Immature natural killer cell (primary cell): ENCODE measurements around the gene SAMD4B. TPM values are rescaled to one million over a fixed set of nuclear protein-coding genes. Genes with fewer than 3 reads are reported as not detected.
A peak's percentile ranks its signal among the peaks of the same experiment; 100 is the strongest.
"Not testable (repeated sequence)": the region's sequence is repeated elsewhere in the genome, so short reads cannot be mapped to it uniquely, and the experiment has no call there.

ENCODE experiments used
- DNase-seq, 3 donors: peaks; one replicate each; pipeline ENCODE4 v3.0.0; 2022; ENCODE audit warnings: mixed read lengths in 1 of 3
- H3K27ac Mint-ChIP-seq, 6 donors: one replicate each; pipeline ENCODE4 v1.8.0; 2020; ENCODE audit warnings: mixed read lengths in 6 of 6, mild to moderate bottlenecking in 5 of 6, inconsistent platforms in 4 of 6, moderate library complexity in 3 of 6
- H3K27me3 Mint-ChIP-seq, 3 donors: one replicate each; pipeline ENCODE4 v1.8.0; 2020 to 2021; ENCODE audit warnings: low read depth in 3 of 3, mild to moderate bottlenecking in 3 of 3, mixed read lengths in 3 of 3, moderate library complexity in 3 of 3, inconsistent platforms in 1 of 3
- H3K36me3 Mint-ChIP-seq, 3 donors: one replicate each; pipeline ENCODE4 v1.8.0; 2020; ENCODE audit warnings: mixed read lengths in 3 of 3, inconsistent platforms in 2 of 3, mild to moderate bottlenecking in 2 of 3
- H3K4me1 Mint-ChIP-seq, 2 donors: one replicate each; pipeline ENCODE4 v1.8.0; 2020; ENCODE audit warnings: inconsistent platforms in 2 of 2, mild to moderate bottlenecking in 2 of 2, mixed read lengths in 2 of 2, moderate library complexity in 1 of 2
- H3K4me3 Mint-ChIP-seq, 5 donors: one replicate each; pipeline ENCODE4 v1.8.0; 2020; ENCODE audit warnings: mild to moderate bottlenecking in 5 of 5, mixed read lengths in 5 of 5, inconsistent platforms in 3 of 5, moderate library complexity in 3 of 5
- H3K9me3 Mint-ChIP-seq, 6 donors: one replicate each; pipeline ENCODE4 v1.8.0; 2020; ENCODE audit warnings: mild to moderate bottlenecking in 6 of 6, mixed read lengths in 6 of 6, inconsistent platforms in 4 of 6, moderate library complexity in 3 of 6
- polyA plus RNA-seq, 3 donors: library from polyadenylated mRNA; unstranded; fragments of 300-500 nt; fragmentation: Illumina TruSeq; gene quantifications; one replicate each; pipeline ENCODE4 v1.2.3, GENCODE V29; 2021

SAMD4B gene
- polyA plus RNA-seq, 3 donors from 2014 or later: 2.9 to 17.8 (median 3.9) TPM

- Mint-ChIP-seq H3K27ac (peak overlapping the region in 1 of 6 donors; percentile 46), H3K27me3 (peaks cover 0 to 4% (median 1%) of the 10 kb centered on the region in 3 donors), H3K9me3 (no peaks in the 10 kb centered on the region), H3K36me3 (peaks cover 7 to 19% (median 9%) of the 10 kb centered on the region in 3 donors), H3K4me3 (no peak overlapping the region), H3K4me1 (peaks cover 15 to 27% of the 10 kb centered on the region in 2 donors)
- no peak for DNase-seq
These were observed 37.3 kb upstream of the SAMD4B start for GRCh38 chr19:39304701-39305571.

- H3K27ac Mint-ChIP-seq: peak overlapping the region in 2 of 6 donors; percentile 19 to 47
These were observed 36.1 kb upstream of the SAMD4B start for GRCh38 chr19:39306075-39306474.

GRCh38 chr19:39307046-39307821, 35.0 kb upstream of the SAMD4B start:
- Mint-ChIP-seq H3K4me3 (no peak overlapping the region), H3K36me3 (peaks cover 7 to 40% (median 14%) of the 10 kb centered on the region in 3 donors), H3K27me3 (peaks cover 0 to 2% (median 0%) of the 10 kb centered on the region in 3 donors), H3K9me3 (no peaks in the 10 kb centered on the region), H3K4me1 (peaks cover 17 to 24% of the 10 kb centered on the region in 2 donors), H3K27ac (peak overlapping the region in 1 of 6 donors; percentile 53)
- DNase-seq: no peak

More at GRCh38 chr19:39306075-39306474, 36.1 kb upstream of the SAMD4B start:
- Mint-ChIP-seq H3K27me3 (peaks cover 0 to 2% (median 0%) of the 10 kb centered on the region in 3 donors), H3K9me3 (no peaks in the 10 kb centered on the region), H3K4me3 (no peak overlapping the region), H3K4me1 (peaks cover 14 to 26% of the 10 kb centered on the region in 2 donors), H3K36me3 (peaks cover 7 to 28% (median 9%) of the 10 kb centered on the region in 3 donors)
- no peak for DNase-seq

- Mint-ChIP-seq H3K36me3 (peaks cover 10 to 45% (median 18%) of the 10 kb centered on the region in 3 donors), H3K9me3 (no peaks in the 10 kb centered on the region)
These were observed 34.2 kb upstream of the SAMD4B start for GRCh38 chr19:39307822-39308530.

GRCh38 chr19:39308531-39309304, 33.5 kb upstream of the SAMD4B start:
- no peak overlapping the region for H3K4me3 Mint-ChIP-seq
- peaks cover 13 to 49% (median 22%) of the 10 kb centered on the region in 3 donors for H3K36me3 Mint-ChIP-seq
- H3K9me3 Mint-ChIP-seq: no peaks in the 10 kb centered on the region
- H3K27me3 Mint-ChIP-seq: peaks cover 0 to 2% (median 0%) of the 10 kb centered on the region in 3 donors
- peaks cover 19 to 22% of the 10 kb centered on the region in 2 donors for H3K4me1 Mint-ChIP-seq
- H3K27ac Mint-ChIP-seq: peak overlapping the region in 2 of 6 donors; percentile 35 to 78
- no peak for DNase-seq

More at GRCh38 chr19:39307822-39308530, 34.2 kb upstream of the SAMD4B start:
- peak overlapping the region in 1 of 5 donors; percentile 21 for H3K4me3 Mint-ChIP-seq
- peaks cover 19 to 22% of the 10 kb centered on the region in 2 donors for H3K4me1 Mint-ChIP-seq
- H3K27ac Mint-ChIP-seq: no peak overlapping the region
- peak in 1 of 3 donors; percentile 22 for DNase-seq
- H3K27me3 Mint-ChIP-seq: peaks cover 0 to 2% (median 0%) of the 10 kb centered on the region in 3 donors

GRCh38 chr19:39309305-39309670, 32.9 kb upstream of the SAMD4B start:
- H3K4me3 Mint-ChIP-seq, H3K27me3 Mint-ChIP-seq, H3K9me3 Mint-ChIP-seq, DNase-seq: not testable (repeated sequence)
- H3K36me3 Mint-ChIP-seq: peaks cover 13 to 49% (median 22%) of the 10 kb centered on the region in 3 donors
- H3K27ac Mint-ChIP-seq: peak overlapping the region in 2 of 6 donors; percentile 39 to 55
- peaks cover 19 to 22% of the 10 kb centered on the region in 2 donors for H3K4me1 Mint-ChIP-seq

- no peak for DNase-seq
- no peak overlapping the region for H3K4me3 Mint-ChIP-seq
- peaks cover 19 to 22% of the 10 kb centered on the region in 2 donors for H3K4me1 Mint-ChIP-seq
- peaks cover 0 to 2% (median 0%) of the 10 kb centered on the region in 3 donors for H3K27me3 Mint-ChIP-seq
- peaks cover 14 to 50% (median 22%) of the 10 kb centered on the region in 3 donors for H3K36me3 Mint-ChIP-seq
- peak overlapping the region in 5 of 6 donors; percentile 19 to 80 (median 45) for H3K27ac Mint-ChIP-seq
- no peaks in the 10 kb centered on the region for H3K9me3 Mint-ChIP-seq
These were observed 31.5 kb upstream of the SAMD4B start for GRCh38 chr19:39310558-39311311.

- H3K4me3 Mint-ChIP-seq: no peak overlapping the region
- no peaks in the 10 kb centered on the region for H3K9me3 Mint-ChIP-seq
- DNase-seq: no peak
- H3K27ac Mint-ChIP-seq: no peak overlapping the region
- H3K27me3 Mint-ChIP-seq: peaks cover 0 to 3% (median 0%) of the 10 kb centered on the region in 3 donors
- peaks cover 13 to 40% (median 20%) of the 10 kb centered on the region in 3 donors for H3K36me3 Mint-ChIP-seq
- H3K4me1 Mint-ChIP-seq: peaks cover 28 to 32% of the 10 kb centered on the region in 2 donors
These were observed 28.0 kb upstream of the SAMD4B start for GRCh38 chr19:39314016-39314728.

- no peak for DNase-seq
- Mint-ChIP-seq H3K27ac (peak overlapping the region in 2 of 6 donors; percentile 1 to 55), H3K36me3 (peaks cover 13 to 32% (median 20%) of the 10 kb centered on the region in 3 donors), H3K4me3 (no peak overlapping the region), H3K9me3 (no peaks in the 10 kb centered on the region), H3K4me1 (peaks cover 35 to 36% of the 10 kb centered on the region in 2 donors), H3K27me3 (peaks cover 2 to 10% (median 6%) of the 10 kb centered on the region in 3 donors)
These were observed 26.3 kb upstream of the SAMD4B start for GRCh38 chr19:39315933-39316332.

- Mint-ChIP-seq H3K9me3 (no peaks in the 10 kb centered on the region), H3K27ac (peak overlapping the region in 3 of 6 donors; percentile 12 to 27 (median 15)), H3K36me3 (peaks cover 13 to 23% (median 15%) of the 10 kb centered on the region in 3 donors), H3K4me1 (peaks cover 36 to 37% of the 10 kb centered on the region in 2 donors), H3K27me3 (peaks cover 6 to 16% (median 12%) of the 10 kb centered on the region in 3 donors), H3K4me3 (no peak overlapping the region)
- DNase-seq: no peak
These were observed 25.4 kb upstream of the SAMD4B start for GRCh38 chr19:39316627-39317321.

- DNase-seq: no peak
- Mint-ChIP-seq H3K36me3 (peaks cover 13 to 17% (median 15%) of the 10 kb centered on the region in 3 donors), H3K4me1 (peaks cover 37 to 40% of the 10 kb centered on the region in 2 donors), H3K9me3 (no peaks in the 10 kb centered on the region), H3K27me3 (peaks cover 6 to 16% (median 12%) of the 10 kb centered on the region in 3 donors), H3K4me3 (no peak overlapping the region), H3K27ac (peak overlapping the region in 1 of 6 donors; percentile 12)
These were observed 24.7 kb upstream of the SAMD4B start for GRCh38 chr19:39317476-39317875.
